IPS-11a (cell line): Measurements from ENCODE around the gene ZSCAN4.
A peak's percentile ranks its signal among the peaks of the same experiment; 100 is the strongest.

Source experiments
- H3K4me3 ChIP-seq: one replicate; pipeline ENCODE4 v1.5.1; 2013; ENCODE audit warnings: low read depth, low read length, control low read depth

ZSCAN4 gene

GRCh38 chr19:57675881-57676280 is 7.1 kb downstream of the ZSCAN4 start:
- no peak overlapping the region for H3K4me3 ChIP-seq

GRCh38 chr19:57682226-57682766 is 13.6 kb downstream of the ZSCAN4 start:
- peak overlapping the region; percentile 98 for H3K4me3 ChIP-seq

GRCh38 chr19:57686727-57687126 is 18.0 kb downstream of the ZSCAN4 start:
- no peak overlapping the region for H3K4me3 ChIP-seq

GRCh38 chr19:57687363-57688010 is 18.8 kb downstream of the ZSCAN4 start:
- H3K4me3 ChIP-seq = no peak overlapping the region

DNA sequence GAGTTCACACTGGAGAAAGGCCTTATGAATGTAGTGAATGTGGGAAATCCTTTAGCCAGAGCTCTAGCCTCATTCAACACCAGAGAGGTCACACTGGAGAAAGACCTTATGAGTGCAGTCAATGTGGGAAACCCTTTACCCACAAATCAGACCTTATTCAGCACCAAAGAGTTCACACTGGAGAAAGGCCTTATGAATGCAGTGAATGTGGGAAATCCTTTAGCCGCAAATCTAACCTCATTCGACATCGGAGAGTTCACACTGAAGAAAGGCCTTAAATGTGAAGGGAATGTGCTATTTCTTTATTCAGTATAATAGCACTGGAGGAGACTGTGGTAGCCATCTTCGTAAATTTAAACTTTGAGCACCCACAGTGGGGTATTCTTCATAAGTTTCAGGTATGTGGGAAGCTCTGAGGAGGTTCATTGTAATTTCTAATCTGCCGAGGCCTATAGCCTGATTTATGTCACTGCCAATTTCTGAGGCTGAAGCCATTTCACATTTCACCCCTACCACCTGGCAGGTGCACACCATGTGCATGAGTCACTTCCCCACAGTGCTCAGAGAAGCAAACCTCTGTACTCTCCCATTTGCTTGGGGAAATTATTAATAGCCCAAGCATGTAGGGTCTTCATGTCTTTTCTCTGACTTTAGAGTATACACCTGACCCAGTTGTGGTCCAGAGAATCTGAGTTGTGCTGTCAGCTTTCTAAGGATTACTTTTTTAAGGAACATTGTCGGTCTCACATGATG is 19.5 kb downstream of the ZSCAN4 start:
- H3K4me3 ChIP-seq = no peak overlapping the region

DNA sequence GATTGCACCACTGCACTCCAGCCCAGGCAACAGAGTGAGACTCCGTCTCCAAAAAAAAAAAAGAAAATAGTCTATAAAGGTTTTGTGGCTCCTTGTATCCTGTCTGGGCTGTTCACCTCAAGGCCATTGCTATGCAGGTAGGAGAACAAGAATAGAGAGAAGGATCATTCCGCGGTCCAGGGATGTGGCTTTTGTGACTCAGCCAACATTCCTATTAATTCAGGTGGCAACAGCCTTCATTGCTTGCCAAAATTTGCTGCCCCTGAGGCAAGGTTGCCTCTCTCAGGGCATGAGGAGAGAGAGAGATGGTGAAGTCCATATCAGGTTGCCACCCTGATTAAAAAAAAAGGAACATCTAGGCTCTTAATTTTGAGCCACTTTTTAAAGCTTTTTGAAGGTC is 21.0 kb downstream of the ZSCAN4 start:
- H3K4me3 ChIP-seq = no peak overlapping the region

DNA sequence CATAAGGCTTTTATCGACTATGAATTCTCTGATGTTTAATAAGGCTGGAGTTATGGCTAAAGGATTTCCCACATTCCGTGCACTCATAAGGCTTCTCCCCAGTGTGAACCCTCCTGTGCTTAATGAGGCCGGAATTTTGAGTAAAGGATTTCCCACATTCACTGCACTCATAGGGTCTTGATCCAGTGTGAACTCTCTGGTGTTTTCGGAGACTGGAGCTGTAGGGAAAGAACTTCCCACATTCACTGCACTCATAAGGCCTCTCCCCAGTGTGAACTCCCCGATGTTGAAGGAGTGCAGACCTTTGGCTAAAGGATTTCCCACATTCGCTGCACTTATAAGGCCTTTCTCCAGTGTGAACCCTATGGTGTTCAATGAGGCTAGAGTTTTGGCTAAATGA is 32.9 kb downstream of the ZSCAN4 start:
- H3K4me3 ChIP-seq = no peak overlapping the region

DNA sequence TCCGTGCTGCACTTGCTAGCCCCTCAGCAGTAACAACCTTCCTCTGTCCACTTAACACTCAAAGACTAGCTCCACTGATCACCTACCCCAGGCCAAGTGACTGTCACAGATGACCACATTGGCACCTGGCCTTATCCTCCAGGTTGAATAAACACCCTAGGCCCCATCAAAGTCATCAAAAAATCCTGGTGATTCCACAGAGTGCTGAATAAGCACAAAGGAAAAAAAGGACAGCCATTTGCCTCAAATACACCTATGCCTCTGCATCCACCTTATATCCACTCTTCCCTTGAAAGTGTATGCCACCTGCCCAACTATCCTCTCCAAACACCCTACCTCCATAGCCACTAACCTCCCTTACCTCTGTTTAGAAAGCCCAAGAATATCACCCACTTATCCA is 37.6 kb downstream of the ZSCAN4 start:
- H3K4me3 ChIP-seq = no peak overlapping the region

GRCh38 chr19:57708641-57709361 is 40.1 kb downstream of the ZSCAN4 start, which contains the start of gene ZNF154:
TSS of gene ZNF154 (minus strand) at chr19:57709204. CDS start at chr19:57708971, 233 bp downstream.
- peak within 1 kb of the TSS; percentile 91 for H3K4me3 ChIP-seq

GRCh38 chr19:57709616-57710015 is 40.9 kb downstream of the ZSCAN4 start:
- peak overlapping the region; percentile 91 for H3K4me3 ChIP-seq

GRCh38 chr19:57712222-57712621 is 43.5 kb downstream of the ZSCAN4 start:
- H3K4me3 ChIP-seq = no peak overlapping the region

DNA sequence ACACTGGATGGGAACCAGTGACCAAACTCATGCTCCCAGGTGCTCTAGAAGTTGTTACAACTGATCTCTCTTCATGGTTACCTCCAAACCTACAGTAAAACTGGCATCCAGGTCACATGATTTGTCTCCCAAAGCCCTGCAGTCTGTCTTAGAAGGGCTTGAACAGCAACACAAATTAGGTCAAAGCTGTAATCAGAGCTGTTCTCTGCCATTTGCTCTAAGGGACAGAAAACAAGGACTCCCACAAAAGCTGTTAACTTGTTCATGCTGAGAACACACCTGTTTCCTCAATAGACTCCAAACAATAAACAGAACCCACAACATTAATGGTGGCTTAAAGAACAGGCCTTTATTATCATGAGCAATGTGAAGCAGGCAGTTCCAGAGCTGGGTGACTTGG is 50.7 kb downstream of the ZSCAN4 start:
- no peak overlapping the region for H3K4me3 ChIP-seq

- H3K4me3 ChIP-seq = no peak overlapping the region
Measured at GRCh38 chr19:57719901-57720519, 51.3 kb downstream of the ZSCAN4 start.

DNA sequence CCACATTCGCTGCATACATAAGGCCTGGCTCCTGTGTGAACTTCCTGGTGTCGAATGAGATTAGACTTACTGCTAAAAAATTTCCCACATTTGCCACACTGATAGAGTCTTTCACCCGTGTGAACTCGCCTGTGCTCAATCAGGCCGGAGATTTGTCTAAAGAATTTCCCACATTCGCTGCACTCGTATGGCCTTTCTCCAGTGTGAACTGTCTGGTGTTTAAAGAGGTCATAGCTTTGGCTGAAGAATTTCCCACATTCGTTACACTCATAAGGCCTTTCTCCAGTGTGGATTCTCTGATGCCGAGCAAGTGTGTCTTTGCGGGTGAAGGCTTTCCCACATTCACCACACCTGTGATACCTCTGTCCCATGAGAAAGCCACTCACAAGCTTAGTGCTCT is 52.1 kb downstream of the ZSCAN4 start:
- H3K4me3 ChIP-seq = no peak overlapping the region
